BJ (cell line): ENCODE data around the gene STYK1. TPM values are rescaled to one million over a fixed set of nuclear protein-coding genes. Genes with fewer than 3 reads are reported as not detected.
A peak's percentile ranks its signal among the peaks of the same experiment; 100 is the strongest.

Source experiments
- CTCF ChIA-PET: fragments of 350-600 bp; formaldehyde crosslinking; extraction: SDS; loops from one replicate; lab custom pipeline; 2021; ENCODE audit warnings: antibody characterized with exemption, inconsistent platforms; lab: Yijun Ruan, JAX
- POLR2A ChIA-PET: fragments of 300-600 bp; sonication (Branson Sonifier 250); formaldehyde crosslinking; extraction: SDS; loops from one replicate; lab custom pipeline; 2021; ENCODE audit warnings: antibody characterized with exemption; lab: Charles Lee
- DNase-seq: peaks from one replicate; pipeline ENCODE4 v3.0.0-alpha.2; 2011; ENCODE audit warnings: low read depth
- H3K27me3 ChIP-seq: 2 replicates; pipeline ENCODE4 v1.6.0; 2011; ENCODE audit warnings: low read length; ENCODE audit not compliant: control insufficient read depth, insufficient read depth
- H3K36me3 ChIP-seq: 2 replicates; pipeline ENCODE4 v1.5.1; 2011; ENCODE audit warnings: low read length; ENCODE audit not compliant: control insufficient read depth, insufficient read depth
- H3K4me3 ChIP-seq: 2 replicates; pipeline ENCODE4 v1.5.1; 2011; ENCODE audit warnings: low read depth, mild to moderate bottlenecking, control low read depth, low read length
- CTCF ChIP-seq: IDR thresholded peaks from 2 replicates; pipeline ENCODE4 v1.5.1; 2011; ENCODE audit warnings: low read depth, mild to moderate bottlenecking, control low read depth, inconsistent platforms, low read length, moderate library complexity; ENCODE audit not compliant: insufficient read depth
- polyA plus RNA-seq: library from polyadenylated mRNA; depleted of rRNA; stranded (reverse); fragments of >200 nt; gene quantifications from 2 replicates; pipeline ENCODE4 v1.2.3, GENCODE V29; 2011

STYK1 gene
- polyA plus RNA-seq, 1 experiment, result 0.92 TPM

- H3K27me3 ChIP-seq, result no peaks in the 10 kb centered on the region
- H3K4me3 ChIP-seq, result no peak overlapping the region
- H3K36me3 ChIP-seq, result no peaks in the 10 kb centered on the region
- TF ChIP-seq CTCF, result no peak
- ChIA-PET CTCF (no interaction called here), POLR2A (no interaction called here)
- DNase-seq, result no peak
These were observed 37.2 kb downstream of the STYK1 start for GRCh38 chr12:10636611-10637010.

GRCh38 chr12:10636124-10636523, 37.7 kb downstream of the STYK1 start:
- POLR2A ChIA-PET, result no interaction called here
- Histone ChIP-seq H3K4me3 (no peak overlapping the region), H3K27me3 (no peaks in the 10 kb centered on the region), H3K36me3 (no peaks in the 10 kb centered on the region)
- CTCF ChIA-PET, result no interaction called here
- no peak for TF ChIP-seq CTCF
- no peak for DNase-seq

- TF ChIP-seq CTCF, result no peak
- no peak for DNase-seq
- POLR2A ChIA-PET, result interaction anchor here (0.5 kb wide), 1 partner anchor 1131 kb away, joined by 5 read pairs; no protein-coding TSS in a partner anchor
- Histone ChIP-seq H3K4me3 (no peak overlapping the region), H3K27me3 (no peaks in the 10 kb centered on the region), H3K36me3 (no peaks in the 10 kb centered on the region)
- CTCF ChIA-PET, result interaction anchor here (1.5 kb wide), 1 partner anchor 21 kb away, joined by 6 read pairs; the partner anchor contains the start of gene MAGOHB
These were observed 38.5 kb downstream of the STYK1 start for GRCh38 chr12:10635306-10635705.

- CTCF ChIA-PET, result interaction anchor here (1.5 kb wide), 1 partner anchor 21 kb away, joined by 6 read pairs; the partner anchor contains the start of gene MAGOHB
- POLR2A ChIA-PET, result interaction anchor here (0.6 kb wide), 1 partner anchor 450 kb away, joined by 3 read pairs; no protein-coding TSS in a partner anchor
- no peak for TF ChIP-seq CTCF
- peak; percentile 68 for DNase-seq
- Histone ChIP-seq H3K4me3 (no peak overlapping the region), H3K36me3 (no peaks in the 10 kb centered on the region), H3K27me3 (no peaks in the 10 kb centered on the region)
These were observed 39.4 kb downstream of the STYK1 start for GRCh38 chr12:10634427-10634826.

GRCh38 chr12:10633541-10633940, 40.3 kb downstream of the STYK1 start:
- Histone ChIP-seq H3K27me3 (no peaks in the 10 kb centered on the region), H3K36me3 (no peaks in the 10 kb centered on the region), H3K4me3 (no peak overlapping the region)
- no peak for DNase-seq
- no peak for TF ChIP-seq CTCF
- POLR2A ChIA-PET, result no interaction called here
- CTCF ChIA-PET, result no interaction called here
